ENCODE results near the gene C6orf120. TPM values are rescaled to one million over a fixed set of nuclear protein-coding genes. Genes with fewer than 3 reads are reported as not detected.

Gene C6orf120
- total and polyA plus RNA-seq, 9 of the 15 experiments (the other 6 are each of a cell fraction or from before 2014, with no cell fraction given) = 7.7 to 44.9 (median 34.8) TPM

DNA sequence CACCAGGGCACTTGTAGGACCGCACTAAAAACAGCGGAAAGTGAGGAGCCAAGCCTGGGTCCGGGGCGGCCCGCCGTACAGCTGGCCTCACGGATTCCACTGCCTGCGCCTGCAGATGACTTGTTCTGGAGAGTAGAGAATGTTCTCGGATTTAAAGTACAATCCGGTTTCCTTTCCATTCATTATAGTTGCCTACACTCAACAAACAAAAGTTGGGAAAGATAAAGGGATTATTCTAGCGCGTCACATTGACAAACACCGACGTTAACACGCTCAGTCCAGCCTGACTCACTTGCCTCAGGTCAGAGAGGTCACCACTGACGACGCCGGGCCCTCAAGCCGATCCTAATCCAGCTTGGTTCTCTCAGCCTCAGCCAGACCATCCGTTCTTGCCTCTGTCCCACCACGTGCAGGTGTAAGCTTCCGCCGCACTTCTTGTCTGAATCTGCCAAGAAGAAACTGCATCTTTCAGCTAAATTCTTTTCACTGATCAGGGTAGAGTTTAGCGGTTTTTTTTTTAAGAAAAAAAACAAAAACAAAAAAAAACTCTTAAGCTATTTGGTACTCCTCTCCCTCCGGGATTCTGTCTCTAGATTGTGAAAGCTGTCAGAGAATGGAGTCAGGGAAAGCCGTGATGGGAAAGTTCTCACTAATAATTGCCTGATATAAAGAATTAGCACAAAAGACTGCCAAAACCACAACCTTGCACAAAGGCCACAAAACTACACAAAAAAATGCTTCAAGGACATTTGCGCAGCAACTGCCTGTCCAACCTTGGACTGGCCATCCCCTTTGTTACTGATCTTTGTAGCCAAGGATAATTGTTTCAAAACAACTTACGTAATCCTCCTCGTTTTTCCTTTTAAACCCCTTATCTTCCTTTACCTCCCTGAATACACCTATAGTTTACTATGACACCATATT lies 23.5 kb downstream of the C6orf120 start (continued):
- TF ChIP-seq, protein P1, sequence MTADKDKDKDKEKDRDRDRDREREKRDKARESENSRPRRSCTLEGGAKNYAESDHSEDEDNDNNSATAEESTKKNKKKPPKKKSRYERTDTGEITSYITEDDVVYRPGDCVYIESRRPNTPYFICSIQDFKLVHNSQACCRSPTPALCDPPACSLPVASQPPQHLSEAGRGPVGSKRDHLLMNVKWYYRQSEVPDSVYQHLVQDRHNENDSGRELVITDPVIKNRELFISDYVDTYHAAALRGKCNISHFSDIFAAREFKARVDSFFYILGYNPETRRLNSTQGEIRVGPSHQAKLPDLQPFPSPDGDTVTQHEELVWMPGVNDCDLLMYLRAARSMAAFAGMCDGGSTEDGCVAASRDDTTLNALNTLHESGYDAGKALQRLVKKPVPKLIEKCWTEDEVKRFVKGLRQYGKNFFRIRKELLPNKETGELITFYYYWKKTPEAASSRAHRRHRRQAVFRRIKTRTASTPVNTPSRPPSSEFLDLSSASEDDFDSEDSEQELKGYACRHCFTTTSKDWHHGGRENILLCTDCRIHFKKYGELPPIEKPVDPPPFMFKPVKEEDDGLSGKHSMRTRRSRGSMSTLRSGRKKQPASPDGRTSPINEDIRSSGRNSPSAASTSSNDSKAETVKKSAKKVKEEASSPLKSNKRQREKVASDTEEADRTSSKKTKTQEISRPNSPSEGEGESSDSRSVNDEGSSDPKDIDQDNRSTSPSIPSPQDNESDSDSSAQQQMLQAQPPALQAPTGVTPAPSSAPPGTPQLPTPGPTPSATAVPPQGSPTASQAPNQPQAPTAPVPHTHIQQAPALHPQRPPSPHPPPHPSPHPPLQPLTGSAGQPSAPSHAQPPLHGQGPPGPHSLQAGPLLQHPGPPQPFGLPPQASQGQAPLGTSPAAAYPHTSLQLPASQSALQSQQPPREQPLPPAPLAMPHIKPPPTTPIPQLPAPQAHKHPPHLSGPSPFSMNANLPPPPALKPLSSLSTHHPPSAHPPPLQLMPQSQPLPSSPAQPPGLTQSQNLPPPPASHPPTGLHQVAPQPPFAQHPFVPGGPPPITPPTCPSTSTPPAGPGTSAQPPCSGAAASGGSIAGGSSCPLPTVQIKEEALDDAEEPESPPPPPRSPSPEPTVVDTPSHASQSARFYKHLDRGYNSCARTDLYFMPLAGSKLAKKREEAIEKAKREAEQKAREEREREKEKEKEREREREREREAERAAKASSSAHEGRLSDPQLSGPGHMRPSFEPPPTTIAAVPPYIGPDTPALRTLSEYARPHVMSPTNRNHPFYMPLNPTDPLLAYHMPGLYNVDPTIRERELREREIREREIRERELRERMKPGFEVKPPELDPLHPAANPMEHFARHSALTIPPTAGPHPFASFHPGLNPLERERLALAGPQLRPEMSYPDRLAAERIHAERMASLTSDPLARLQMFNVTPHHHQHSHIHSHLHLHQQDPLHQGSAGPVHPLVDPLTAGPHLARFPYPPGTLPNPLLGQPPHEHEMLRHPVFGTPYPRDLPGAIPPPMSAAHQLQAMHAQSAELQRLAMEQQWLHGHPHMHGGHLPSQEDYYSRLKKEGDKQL (CRISPR knock-in tag; IDR thresholded peaks at IDR 0.05; ENCODE audit: borderline replicate concordance) = no peak
- no peak for TF ChIP-seq RBM22 (IDR thresholded peaks at IDR 0.05; ENCODE audit: low read depth, low read length, poor library complexity, severe bottlenecking)
- TF ChIP-seq, protein P2, sequence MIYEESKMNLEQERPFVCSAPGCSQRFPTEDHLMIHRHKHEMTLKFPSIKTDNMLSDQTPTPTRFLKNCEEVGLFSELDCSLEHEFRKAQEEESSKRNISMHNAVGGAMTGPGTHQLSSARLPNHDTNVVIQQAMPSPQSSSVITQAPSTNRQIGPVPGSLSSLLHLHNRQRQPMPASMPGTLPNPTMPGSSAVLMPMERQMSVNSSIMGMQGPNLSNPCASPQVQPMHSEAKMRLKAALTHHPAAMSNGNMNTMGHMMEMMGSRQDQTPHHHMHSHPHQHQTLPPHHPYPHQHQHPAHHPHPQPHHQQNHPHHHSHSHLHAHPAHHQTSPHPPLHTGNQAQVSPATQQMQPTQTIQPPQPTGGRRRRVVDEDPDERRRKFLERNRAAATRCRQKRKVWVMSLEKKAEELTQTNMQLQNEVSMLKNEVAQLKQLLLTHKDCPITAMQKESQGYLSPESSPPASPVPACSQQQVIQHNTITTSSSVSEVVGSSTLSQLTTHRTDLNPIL (CRISPR knock-in tag; IDR thresholded peaks at IDR 0.05) = no peak
- no peak for TF ChIP-seq TEAD2 (tag; IDR thresholded peaks at IDR 0.05)
- TF ChIP-seq MIER1 (IDR thresholded peaks at IDR 0.05; ENCODE audit: low read depth) = peak; percentile 55; the same call in 1 of the 2 replicates
- TF ChIP-seq ZNF311 (CRISPR knock-in tag; IDR thresholded peaks at IDR 0.05) = 0 out of 2 replicates have a peak, but pooled peaks have one; percentile 28
- no peak for TF ChIP-seq SMARCA5 (IDR thresholded peaks at IDR 0.05)
- TF ChIP-seq ATF7 (IDR thresholded peaks at IDR 0.05) = peak; percentile 68; the same call in 1 of the 2 replicates
- no peak for TF ChIP-seq HSF4 (CRISPR knock-in tag; IDR thresholded peaks at IDR 0.05; ENCODE audit: borderline replicate concordance)
- no peak for TF ChIP-seq ZBED1 (IDR thresholded peaks at IDR 0.05)
- TF ChIP-seq TBL1XR1 (IDR thresholded peaks at IDR 0.05; ENCODE audit: low read length in 2 of 2) = peak in 1 of 2 experiments; percentile 73; a peak in 2 of 4 replicates
- TF ChIP-seq CHD1 (IDR thresholded peaks at IDR 0.05; ENCODE audit: low read length) = no peak
- no peak for TF ChIP-seq SRSF7 (optimal IDR thresholded peaks at IDR 0.05; ENCODE audit: low read depth, low read length)
- TF ChIP-seq SRSF3 (IDR thresholded peaks at IDR 0.05; ENCODE audit: insufficient read depth, low read length) = no peak
- TF ChIP-seq, protein P3, sequence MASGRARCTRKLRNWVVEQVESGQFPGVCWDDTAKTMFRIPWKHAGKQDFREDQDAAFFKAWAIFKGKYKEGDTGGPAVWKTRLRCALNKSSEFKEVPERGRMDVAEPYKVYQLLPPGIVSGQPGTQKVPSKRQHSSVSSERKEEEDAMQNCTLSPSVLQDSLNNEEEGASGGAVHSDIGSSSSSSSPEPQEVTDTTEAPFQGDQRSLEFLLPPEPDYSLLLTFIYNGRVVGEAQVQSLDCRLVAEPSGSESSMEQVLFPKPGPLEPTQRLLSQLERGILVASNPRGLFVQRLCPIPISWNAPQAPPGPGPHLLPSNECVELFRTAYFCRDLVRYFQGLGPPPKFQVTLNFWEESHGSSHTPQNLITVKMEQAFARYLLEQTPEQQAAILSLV (tag; IDR thresholded peaks at IDR 0.05) = no peak
- TF ChIP-seq U2AF1 (optimal IDR thresholded peaks at IDR 0.05; ENCODE audit: low read depth, low read length) = no peak
- TF ChIP-seq, protein P4, sequence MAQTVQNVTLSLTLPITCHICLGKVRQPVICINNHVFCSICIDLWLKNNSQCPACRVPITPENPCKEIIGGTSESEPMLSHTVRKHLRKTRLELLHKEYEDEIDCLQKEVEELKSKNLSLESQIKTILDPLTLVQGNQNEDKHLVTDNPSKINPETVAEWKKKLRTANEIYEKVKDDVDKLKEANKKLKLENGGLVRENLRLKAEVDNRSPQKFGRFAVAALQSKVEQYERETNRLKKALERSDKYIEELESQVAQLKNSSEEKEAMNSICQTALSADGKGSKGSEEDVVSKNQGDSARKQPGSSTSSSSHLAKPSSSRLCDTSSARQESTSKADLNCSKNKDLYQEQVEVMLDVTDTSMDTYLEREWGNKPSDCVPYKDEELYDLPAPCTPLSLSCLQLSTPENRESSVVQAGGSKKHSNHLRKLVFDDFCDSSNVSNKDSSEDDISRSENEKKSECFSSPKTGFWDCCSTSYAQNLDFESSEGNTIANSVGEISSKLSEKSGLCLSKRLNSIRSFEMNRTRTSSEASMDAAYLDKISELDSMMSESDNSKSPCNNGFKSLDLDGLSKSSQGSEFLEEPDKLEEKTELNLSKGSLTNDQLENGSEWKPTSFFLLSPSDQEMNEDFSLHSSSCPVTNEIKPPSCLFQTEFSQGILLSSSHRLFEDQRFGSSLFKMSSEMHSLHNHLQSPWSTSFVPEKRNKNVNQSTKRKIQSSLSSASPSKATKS (CRISPR knock-in tag; IDR thresholded peaks at IDR 0.05) = no peak
- no peak for TF ChIP-seq ZKSCAN1 (IDR thresholded peaks at IDR 0.05; ENCODE audit: low read depth, low read length)

All from K562 (cell line).